Stimulated activated CD4-positive, alpha-beta T cell treated with anti-CD3 and anti-CD28 coated beads, Interleukin-15, amount 100 ng/mL, for 24 hours (primary cell): Measurements from ENCODE around the gene HES5.

Experiments used
- DNase-seq: peaks from one replicate; pipeline ENCODE4 v3.0.0-alpha.2; 2020

Gene HES5

DNA sequence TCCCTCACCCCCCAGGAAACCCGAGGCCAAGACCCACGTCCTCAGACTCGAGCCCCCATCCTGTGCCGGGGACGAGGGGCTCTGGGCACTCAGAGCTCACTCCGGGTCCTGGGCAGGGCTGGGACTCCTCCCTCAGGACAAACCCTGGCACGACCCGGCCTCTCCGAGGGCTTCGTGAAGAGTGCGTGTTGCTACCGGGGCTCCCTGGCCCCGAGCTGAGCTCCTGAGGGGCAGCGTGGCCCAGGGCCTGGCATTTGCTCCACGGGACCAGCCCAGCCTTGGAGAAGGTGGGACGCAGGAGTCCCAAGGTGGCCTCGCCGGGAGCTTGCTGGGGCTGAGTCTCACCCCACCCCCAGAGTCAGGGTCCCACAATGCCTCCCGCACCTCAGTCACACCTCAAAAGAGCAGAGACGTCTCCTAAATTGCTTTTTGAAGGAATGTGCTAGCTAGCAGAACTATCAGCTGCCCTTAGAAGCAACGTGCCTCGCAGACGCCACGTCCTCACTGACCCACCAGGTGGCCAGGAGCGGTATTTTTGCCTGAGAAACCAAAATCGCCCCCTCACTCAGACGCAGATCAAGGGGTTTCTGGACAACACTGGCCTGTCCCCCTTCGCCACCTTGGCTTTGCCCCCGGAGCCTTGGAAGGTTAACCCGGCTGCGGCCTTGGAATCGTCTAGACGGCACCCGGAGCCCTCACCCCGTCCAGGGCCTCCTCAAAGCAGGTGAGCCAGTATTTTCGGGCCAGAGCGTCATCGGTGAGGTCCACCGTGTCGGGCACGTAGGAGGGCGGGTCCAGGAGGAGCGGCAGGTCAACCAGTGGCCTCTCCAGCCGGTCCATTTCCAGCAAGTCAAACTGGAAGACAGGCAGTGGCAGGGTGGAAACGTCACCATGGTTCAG lies 14.9 kb downstream of the HES5 start:
- no peak for DNase-seq

DNA sequence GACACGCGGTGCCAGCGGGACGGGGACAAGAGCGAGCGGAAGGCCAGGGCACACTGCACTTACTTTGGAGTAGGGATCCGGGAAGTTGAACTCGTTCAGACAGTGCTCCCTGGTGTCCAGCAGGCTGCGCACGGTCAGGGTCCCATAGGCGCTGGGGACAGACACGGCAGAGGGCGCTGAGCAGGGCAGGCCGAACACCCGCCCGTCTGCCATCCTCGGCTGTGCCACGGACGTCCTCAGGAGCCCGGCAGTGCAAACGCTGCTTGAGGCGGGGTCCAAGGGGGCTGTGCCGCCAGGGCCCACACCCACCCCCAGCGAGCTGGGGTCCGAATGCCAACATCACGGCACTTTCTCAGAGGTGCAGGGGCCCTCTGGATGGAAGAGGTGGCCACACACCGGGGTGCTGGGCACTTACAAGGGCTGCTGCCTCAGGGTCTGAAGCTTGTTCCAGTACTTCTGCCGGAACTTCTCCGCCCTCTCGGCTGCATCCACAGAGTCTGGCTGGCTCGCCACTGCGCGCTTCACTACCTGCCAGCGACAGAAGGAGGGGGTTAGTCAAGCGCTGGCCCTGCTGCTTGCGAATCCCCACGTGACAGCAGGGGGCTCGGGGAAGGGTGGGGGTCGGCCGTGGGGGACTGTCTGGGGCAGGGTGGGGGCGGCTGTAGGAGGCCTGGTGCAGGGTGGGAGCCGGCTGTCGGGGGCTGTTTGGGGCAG lies 16.0 kb downstream of the HES5 start:
- DNase-seq, result no peak

DNA sequence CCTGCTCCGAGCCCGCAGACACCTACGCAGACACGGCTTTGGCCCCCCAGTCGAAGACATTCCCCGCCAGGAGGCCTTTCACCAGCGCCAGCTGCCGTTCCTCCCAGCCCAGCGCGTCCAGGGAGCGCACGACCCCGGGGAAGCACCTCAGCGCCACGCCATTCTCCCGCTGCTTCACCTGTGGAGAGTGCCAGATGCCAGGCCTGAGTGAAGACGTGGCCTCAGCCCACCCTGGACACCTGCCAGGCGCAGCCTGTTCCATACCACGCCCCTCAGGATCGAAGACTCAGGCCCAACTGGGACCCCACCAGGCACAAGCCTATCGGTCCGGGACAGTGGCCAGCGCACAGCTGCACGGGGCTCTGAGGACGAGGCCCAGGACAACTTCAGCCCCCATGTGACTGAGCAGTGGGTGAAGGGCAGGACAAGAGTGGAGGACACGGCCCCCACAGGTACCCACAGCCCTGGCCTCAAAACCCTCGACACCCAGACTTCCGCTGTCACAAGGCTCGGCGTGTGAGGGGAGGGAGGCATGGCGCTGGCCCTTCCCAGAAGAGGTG lies 17.1 kb downstream of the HES5 start:
- no peak for DNase-seq

DNA sequence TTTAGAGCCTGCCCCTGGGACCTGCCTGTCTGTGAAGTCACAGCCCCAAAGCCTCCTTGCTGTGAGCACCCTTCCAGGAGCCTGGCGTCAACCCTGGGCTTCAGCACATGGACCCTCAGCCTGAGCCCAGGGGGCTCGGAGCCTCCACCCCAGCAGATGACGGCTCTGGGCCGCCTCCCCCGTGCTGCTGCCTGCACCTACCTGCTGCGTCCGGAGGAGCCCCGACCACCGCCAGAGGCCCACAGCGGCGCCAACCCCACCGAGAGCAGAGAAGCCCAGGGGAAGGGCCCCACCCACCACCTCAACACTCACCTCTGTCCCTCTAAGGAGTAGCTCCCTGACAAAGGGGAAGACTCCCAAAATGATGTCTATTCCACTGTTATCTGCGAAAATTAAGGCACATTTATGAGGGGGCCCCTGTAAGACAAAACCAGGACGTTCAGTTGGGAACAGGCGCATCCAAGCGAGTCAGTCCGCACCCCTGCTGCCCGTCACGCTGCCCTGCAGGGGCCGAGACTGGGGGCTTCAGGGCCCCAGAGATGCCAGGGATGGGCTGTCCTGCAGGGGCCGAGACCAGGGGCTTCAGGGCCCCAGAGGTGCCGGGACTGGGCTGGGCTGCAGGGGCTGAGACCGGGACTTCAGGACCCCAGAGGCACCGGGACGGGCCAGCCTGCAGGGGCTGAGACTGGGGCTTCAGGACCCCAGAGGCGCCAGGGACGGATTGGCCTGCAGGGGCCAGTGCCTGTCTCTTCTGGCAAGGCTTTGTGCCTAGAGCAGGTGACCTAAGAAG lies 19.5 kb downstream of the HES5 start:
- no peak for DNase-seq

DNA sequence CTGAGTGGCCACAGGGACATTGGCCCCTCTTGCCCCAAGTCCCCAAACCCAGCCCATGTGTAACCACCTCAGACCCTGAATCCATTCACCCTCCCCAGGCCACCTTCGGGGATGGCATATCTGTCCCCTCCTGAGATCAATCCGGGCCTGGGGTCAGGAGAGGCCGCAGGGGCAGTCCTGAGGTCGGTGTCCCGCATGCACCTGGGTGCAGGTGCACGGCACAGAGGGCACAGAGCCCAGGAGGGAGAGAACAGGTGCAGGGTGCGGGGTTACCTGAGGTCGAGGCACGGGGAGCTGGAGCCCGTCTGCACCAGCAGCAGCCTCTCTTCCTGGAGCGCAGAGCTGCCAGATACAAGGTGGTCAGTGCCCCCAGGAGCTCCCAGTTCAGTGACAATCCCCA lies 20.5 kb downstream of the HES5 start:
- no peak for DNase-seq

DNA sequence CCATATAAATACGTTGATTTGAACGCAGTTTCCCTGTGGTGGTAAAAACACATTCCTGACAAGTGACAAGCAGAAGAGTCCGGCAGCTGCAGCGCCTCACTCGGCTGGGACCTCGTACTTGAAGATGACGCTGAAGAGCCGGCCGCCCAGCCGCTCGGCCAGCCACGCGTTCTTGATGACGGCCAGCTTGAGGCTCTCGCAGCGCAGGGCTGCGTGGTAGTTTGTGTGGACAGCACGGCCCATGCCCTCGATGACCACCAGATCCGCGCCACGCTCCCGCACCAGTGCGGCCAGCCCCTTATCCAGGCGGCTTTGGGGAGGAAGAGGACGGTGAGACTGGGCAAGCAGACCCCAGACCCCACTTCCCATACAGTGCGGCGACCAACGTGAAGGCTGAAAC lies 21.3 kb downstream of the HES5 start:
- DNase-seq, result no peak

DNA sequence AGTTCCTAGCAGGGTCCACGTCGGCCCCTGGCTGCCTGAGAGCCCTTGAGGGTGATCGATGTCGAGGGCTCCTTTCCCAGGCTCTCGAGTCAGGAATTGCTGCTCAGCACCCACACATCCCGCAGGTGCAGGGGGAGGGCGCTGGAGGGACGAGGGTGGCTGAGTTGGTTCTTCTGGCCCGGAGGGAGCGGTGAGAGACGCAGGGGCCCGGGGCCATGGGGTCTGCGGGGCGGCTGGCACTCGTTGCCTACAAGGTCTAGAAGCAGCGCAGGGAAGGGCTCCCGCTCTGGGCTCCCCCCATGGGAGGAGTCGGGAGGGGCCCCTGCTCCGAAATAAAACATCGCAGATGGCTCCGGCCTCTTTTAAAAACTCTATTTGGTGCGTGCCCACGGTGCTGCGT lies 21.9 kb downstream of the HES5 start:
- no peak for DNase-seq

DNA sequence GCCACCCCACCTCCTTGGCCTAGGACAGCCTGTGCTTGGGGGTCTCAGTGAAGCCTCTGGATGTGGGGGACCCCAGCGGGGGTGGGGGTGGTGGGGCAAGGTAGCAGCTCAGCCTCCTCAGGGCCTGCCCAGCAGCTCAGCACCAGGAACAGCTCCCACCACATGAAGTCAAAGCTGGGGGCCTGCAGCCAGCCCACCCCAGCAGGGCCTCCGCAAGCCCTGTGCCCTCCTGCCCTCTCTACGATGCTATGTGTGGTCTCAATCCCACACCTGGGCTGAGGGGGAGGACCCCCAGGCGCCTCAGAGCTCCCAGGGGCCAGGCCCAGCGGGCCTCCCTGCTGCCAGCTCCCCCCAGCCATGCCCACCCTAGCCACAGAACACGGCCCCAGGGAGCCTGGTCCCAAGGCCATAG lies 22.3 kb downstream of the HES5 start:
- no peak for DNase-seq

DNA sequence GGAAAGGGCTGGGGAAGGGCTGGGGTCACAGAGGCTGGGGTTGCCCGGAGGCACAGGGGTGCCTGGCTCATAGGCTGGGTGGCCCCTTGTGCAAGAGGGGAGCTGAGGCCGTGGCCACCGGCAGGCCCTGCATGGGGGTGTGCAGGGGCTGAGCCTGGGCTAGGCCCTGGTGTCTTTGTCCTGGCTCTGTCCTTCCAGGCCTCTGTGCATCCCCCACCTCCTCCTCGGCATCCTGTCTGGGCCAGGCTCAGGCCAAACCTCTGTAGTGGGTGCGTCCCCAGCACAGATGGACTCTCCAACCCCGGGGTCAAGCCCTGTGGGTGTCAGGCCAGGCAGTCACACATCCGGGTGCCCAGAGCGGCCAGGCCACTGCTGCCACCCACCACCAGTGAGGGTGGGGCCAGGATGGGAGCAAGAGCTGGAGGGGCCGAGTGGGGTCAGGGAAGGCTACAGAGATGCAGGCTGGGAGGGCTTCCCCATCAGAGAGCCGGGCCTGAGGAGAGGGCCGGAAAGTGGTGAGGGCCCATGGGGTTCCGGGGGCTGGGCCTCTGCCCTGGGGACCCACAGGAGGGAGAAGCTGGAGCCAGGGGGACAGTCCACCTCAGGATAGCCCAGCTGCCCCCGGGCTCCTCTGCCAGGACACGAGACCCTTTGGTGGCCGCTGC lies 23.0 kb downstream of the HES5 start:
- DNase-seq, result no peak

DNA sequence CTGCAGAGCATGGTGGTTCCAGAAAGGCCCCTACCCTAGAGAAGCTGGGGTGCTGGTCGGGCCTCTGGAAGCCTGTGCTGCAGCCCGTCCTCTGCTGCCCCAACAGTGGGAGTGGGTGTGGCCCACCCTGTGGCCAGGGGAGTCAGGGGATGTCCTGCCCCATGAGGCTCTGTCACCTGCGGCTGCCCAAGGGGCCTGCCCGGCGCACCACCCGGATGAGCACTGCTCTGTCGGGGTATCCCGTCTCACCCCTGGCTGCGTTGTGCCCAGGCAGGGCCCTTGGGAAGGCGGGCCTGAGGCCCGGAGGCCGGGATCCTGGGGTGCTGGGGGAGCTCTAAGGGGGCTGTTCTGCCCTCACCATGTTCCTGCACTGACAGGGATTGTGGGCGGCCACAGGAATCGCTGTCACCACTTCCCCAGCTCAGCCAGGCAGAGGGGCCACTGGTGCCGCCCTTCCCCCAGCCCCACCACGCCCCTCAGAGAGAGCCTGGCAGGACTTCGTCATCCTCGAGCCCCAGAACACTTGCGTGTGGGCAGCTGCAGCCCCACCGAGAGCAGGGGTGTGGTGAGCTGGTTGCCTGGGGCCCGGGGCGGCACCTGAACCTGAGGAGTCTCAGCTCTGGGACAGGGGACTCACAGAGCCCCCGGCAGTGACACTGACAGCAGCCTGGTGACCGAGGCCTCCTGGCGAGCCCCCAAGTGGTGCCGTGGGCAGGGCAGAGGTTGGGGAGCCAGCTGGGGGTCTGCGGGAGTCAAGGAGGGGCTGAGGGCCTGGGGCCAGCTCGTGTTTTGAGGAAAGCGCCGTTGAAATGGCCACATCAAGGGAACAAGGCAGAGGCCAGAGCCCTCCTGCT lies 23.8 kb downstream of the HES5 start:
- DNase-seq, result no peak

DNA sequence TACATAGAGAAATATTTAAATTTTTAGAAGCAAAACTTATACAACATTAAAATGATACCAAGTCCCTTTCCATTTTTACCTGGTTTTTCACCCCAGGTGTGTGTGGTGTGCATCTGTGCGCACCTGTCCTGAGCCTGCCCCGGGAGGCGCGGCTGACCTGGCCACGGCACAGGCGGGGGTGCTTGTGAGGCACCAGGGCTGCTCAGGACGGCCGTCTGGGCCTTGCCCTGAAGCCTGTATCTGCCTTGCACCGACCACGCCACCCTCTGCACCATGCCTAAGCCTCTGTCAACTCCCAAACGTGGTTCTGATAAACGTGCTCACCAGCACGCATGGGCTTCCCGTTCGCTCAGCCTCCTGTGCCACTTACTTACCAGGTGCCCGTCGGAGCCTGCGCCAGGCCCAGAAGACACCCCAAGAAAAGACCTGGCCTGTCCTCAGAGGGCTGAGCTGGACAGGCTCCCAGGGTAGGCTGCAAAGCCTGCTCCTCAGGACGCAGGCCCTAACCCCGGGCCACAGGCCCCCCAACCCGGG lies 24.5 kb downstream of the HES5 start:
- DNase-seq, result no peak

DNA sequence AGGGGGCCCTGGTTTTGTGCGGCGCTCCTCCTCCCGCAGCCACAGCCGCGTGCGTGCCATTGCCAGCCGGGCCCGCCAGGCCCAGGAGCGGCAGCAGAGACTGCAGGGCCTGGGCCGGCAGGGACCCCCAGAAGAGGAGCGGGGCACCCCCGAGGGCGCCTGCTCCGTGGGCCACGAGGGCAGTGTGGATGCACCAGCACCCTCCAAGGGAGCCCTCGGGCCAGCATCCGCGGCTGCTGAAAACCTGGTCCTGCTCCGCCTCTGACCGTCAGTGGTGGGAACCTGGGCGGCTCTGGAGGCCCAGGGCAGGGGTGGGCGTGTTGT lies 25.2 kb downstream of the HES5 start:
- no peak for DNase-seq

DNA sequence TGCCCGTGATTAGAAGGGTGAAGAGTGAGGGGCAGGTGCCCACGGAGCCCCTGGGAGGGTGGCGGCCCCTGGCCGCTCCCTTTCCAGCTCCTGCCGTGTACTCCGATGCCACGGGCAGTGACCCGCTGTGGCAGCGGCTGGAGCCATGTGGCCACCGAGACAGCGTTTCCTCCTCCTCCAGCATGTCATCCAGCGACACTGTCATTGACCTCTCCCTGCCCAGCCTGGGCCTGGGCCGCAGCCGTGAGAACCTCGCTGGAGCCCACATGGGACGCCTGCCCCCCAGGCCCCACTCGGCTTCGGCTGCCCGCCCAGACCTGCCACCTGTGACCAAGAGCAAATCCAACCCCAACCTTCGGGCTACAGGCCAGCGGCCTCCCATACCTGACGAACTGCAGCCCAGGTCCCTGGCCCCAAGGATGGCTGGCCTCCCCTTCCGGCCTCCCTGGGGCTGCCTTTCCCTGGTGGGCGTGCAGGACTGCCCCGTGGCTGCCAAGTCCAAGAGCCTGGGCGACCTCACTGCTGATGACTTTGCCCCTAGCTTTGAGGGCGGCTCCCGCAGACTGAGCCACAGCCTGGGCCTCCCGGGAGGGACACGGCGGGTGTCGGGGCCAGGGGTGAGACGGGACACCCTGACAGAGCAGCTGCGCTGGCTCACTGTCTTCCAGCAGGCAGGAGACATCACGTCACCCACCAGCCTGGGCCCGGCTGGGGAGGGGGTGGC lies 25.7 kb downstream of the HES5 start:
- no peak for DNase-seq

DNA sequence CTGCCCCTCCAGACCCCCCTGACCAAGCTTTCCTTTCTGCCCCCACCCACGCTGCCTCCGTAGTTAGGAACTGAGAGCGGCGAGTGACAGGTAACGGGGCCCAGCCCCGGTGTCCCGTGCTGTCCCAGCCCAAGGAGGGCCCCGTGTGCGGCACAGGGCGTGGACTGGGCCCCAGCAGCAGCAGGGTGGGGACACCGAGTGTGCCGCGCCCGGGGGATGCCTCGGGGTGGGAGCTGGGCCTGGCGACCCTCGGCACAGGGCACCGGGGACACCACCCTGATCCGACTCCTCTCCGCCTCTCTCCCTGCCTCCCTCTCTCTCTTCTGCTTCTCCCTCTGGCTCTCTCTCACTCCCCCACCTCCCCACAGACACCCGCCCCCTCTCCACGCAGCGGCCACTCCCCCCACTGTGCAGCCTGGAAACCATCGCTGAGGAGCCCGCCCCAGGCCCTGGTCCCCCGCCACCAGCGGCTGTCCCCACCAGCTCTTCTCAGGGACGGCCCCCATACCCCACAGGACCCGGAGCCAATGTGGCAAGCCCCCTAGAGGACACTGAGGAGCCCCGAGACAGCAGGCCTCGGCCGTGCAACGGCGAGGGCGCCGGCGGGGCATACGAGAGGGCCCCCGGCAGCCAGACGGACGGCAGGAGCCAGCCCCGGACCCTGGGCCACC lies 26.4 kb downstream of the HES5 start:
- no peak for DNase-seq

DNA sequence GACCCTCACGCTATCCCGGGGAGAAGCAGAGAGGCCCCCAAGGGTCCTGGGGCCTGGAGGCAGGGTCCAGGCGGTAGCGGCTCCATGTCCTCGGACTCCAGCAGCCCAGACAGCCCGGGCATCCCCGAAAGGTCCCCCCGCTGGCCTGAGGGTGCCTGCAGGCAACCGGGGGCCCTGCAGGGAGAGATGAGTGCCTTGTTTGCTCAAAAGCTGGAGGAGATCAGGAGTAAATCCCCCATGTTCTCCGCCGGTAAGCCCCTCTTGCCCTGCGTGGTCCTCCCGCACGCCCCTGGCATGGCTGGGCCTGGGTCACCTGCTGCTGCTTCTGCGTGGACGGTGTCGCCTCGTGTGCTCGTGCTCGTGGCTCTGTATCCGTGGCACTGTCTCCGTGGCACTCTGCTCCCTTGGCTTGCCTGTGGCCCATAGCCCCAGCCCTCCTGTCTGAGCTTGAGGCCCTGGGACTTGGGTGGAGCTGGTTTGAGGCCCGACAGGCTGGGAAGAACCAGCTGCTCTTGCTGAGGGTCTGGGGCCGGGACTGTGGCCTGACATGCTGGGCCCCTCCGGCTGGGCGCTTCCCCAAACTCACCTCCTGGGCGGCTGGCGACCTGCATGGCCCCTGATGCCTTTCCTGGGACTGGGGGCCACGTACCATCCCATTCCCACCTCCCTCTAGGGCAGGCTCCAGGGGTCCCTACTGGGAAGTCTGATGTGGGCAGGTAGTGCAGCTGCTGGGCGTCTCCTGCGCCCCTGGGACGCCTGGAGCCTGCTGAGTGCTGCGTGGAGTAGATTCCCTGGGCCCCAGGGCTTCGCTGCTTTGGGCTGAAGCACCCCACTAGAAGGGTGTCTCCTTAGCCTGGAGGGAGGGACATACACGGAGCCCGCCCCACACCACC lies 27.2 kb downstream of the HES5 start:
- no peak for DNase-seq

DNA sequence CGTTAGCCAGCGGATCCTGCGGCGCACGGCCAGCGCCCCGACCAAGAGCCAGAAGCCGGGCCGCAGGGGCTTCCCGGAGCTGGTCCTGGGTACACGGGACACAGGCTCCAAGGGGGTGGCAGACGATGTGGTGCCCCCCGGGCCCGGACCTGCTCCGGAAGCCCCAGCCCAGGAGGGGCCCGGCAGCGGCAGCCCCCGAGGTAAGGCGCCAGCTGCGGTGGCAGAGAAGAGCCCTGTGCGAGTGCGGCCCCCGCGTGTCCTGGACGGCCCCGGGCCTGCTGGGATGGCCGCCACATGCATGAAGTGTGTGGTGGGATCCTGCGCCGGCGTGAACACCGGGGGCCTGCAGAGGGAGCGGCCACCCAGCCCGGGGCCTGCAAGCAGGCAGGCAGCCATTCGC lies 27.9 kb downstream of the HES5 start:
- DNase-seq, result no peak

DNA sequence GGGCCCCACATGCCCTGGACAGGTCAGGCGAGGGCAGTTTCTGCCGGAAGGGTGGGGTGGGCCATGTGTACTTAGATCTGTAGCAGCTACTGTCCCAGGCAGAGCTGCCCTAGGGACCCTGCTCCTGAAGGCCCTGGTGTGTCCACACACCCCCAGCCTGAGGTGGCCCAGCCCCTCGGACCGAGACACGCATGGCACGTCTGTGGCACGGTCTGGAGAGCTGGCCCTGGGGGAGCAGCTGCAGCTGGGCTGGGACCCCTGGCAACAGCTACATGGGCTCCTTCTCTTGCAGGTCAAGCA lies 28.3 kb downstream of the HES5 start:
- DNase-seq, result no peak

DNA sequence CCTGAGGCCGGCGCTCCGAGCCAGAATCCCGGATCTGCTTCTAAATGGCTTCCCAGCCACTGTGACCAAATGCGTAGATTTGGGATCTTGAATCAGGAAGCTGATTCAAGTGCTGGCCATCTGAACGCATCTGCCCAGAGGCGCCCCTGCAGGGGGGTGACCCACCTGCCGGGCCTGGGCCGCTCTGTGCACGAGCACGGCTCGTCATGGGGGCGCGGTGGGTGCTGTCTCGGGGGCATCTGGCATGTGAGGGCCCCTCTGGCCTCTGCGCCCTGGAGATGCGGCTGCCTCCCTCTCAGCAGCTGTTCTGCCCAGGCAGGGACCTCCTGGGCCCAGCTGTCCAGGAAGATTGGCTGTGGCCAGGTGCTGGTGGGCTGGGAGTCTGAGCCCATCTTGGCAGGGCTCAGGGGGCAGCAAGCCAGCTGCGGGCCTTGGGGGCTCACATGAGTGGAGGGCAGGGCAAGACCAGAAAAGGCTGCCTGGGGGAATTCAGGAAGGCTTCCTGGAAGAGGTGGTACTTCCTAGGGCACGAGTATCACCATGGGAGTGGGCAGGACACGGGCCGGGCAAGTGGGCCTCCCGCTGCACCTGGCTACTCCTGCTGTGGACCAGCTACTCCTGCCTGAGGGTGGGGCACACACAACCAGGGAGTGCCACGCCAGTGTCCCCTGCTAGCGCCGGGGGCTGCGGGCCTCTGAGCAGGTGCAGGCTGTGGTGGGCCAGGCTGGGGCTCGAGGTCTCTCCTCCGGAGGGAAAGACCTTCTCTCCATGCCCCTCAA lies 28.8 kb downstream of the HES5 start:
- no peak for DNase-seq
